BLaER1 treated with 17β-estradiol and CSF1 and Interleukin-3, amounts not matched to agents 10 nM and 100 nM (cell line): ENCODE results near the gene SPNS3.

Experiments used
- H3K27ac ChIP-seq, 11 experiments: shearing (Covaris generic); formaldehyde crosslinking; 2 replicates each; pipeline ENCODE4 v1.8.1; 2022
- H3K27me3 ChIP-seq, 11 experiments: shearing (Covaris generic); formaldehyde crosslinking; 2 replicates each; pipeline ENCODE4 v1.8.1; 2022
- H3K36me3 ChIP-seq, 11 experiments: shearing (Covaris generic); formaldehyde crosslinking; 2 replicates each; pipeline ENCODE4 v1.8.1; 2022
- H3K4me1 ChIP-seq, 10 experiments: shearing (Covaris generic); formaldehyde crosslinking; 2 replicates each; pipeline ENCODE4 v1.8.1; 2022
- H3K4me2 ChIP-seq, 11 experiments: shearing (Covaris generic); formaldehyde crosslinking; 2 replicates each; pipeline ENCODE4 v1.8.1; 2022
- H3K4me3 ChIP-seq, 10 experiments: shearing (Covaris generic); formaldehyde crosslinking; 2 replicates each; pipeline ENCODE4 v1.8.1; 2022
- H3K9ac ChIP-seq, 11 experiments: shearing (Covaris generic); formaldehyde crosslinking; 2 replicates each; pipeline ENCODE4 v1.8.1; 2022
- H3K9me3 ChIP-seq, 11 experiments: shearing (Covaris generic); formaldehyde crosslinking; replicated peaks in 1 of 11; 2 replicates each; pipeline ENCODE4 v1.8.1; 2022
- H4K20me1 ChIP-seq, 11 experiments: shearing (Covaris generic); formaldehyde crosslinking; 2 replicates each; pipeline ENCODE4 v1.8.1; 2022
- Cebpa-rat ChIP-seq, 11 experiments: shearing (Covaris generic); IDR thresholded peaks; 2 replicates each; pipeline ENCODE4 v1.8.1; 2022

SPNS3 gene

GRCh38 chr17:4433515-4434031 is at the start of gene SPNS3:
TSS of gene SPNS3 (plus strand) at chr17:4433940. CDS start at chr17:4433968, 28 bp downstream.
- Histone ChIP-seq H3K4me3 (peak within 1 kb of the TSS in 7 of 10 experiments; percentile 12 to 62 (median 38); a peak in 12 of 20 replicates), H3K27ac (peak within 1 kb of the TSS in 9 of 11 experiments; percentile 46 to 96 (median 90); a peak in 19 of 22 replicates), H3K36me3 (no peaks in the 10 kb centered on the region), H3K9ac (peak within 1 kb of the TSS in 9 of 11 experiments; percentile 2 to 82 (median 72); a peak in 17 of 22 replicates), H3K9me3 (no peaks in the 10 kb centered on the region), H3K27me3 (no peaks in the 10 kb centered on the region), H3K4me1 (peaks cover 46 to 77% (median 69%) of the 10 kb centered on the region in 10 experiments), H4K20me1 (no peaks in the 10 kb centered on the region), H3K4me2 (peak within 1 kb of the TSS; percentile 69 to 99 (median 90))
- peak in 9 of 11 experiments; percentile 40 to 97 (median 87); a peak in 17 of 22 replicates for TF ChIP-seq Cebpa-rat (IDR thresholded peaks at IDR 0.05)

- no peaks in the 10 kb centered on the region for H3K36me3 ChIP-seq
- H3K27me3 ChIP-seq = no peaks in the 10 kb centered on the region
- H3K27ac ChIP-seq = no peak overlapping the region
- peaks cover 0 to 5% (median 0%) of the 10 kb centered on the region in 11 experiments; a peak in 1 of 22 replicates for H4K20me1 ChIP-seq
- H3K4me2 ChIP-seq = no peak overlapping the region
- H3K9ac ChIP-seq = no peak overlapping the region
- H3K4me3 ChIP-seq = no peak overlapping the region
- no peaks in the 10 kb centered on the region for H3K9me3 ChIP-seq
- H3K4me1 ChIP-seq = peaks cover 0 to 5% (median 1%) of the 10 kb centered on the region in 10 experiments; a peak in 2 of 20 replicates
- TF ChIP-seq Cebpa-rat (IDR thresholded peaks at IDR 0.05) = no peak
Observed at GRCh38 chr17:4386406-4386805, 47.3 kb upstream of the SPNS3 start.

- no peaks in the 10 kb centered on the region for H3K9me3 ChIP-seq
- no peak overlapping the region for H3K4me3 ChIP-seq
- H3K27me3 ChIP-seq = no peaks in the 10 kb centered on the region
- no peak overlapping the region for H3K4me2 ChIP-seq
- H3K36me3 ChIP-seq = no peaks in the 10 kb centered on the region
- no peaks in the 10 kb centered on the region for H3K4me1 ChIP-seq
- no peaks in the 10 kb centered on the region for H4K20me1 ChIP-seq
- H3K9ac ChIP-seq = no peak overlapping the region
- no peak for TF ChIP-seq Cebpa-rat (IDR thresholded peaks at IDR 0.05)
- H3K27ac ChIP-seq = no peak overlapping the region
Observed at GRCh38 chr17:4387137-4387536, 46.6 kb upstream of the SPNS3 start.

- Histone ChIP-seq H3K9ac (no peak overlapping the region), H4K20me1 (no peaks in the 10 kb centered on the region), H3K36me3 (no peaks in the 10 kb centered on the region), H3K9me3 (no peaks in the 10 kb centered on the region), H3K4me3 (no peak overlapping the region), H3K27ac (no peak overlapping the region), H3K27me3 (no peaks in the 10 kb centered on the region), H3K4me1 (peaks cover 0 to 3% (median under 1%) of the 10 kb centered on the region in 10 experiments; a peak in 6 of 20 replicates), H3K4me2 (no peak overlapping the region)
- TF ChIP-seq Cebpa-rat (IDR thresholded peaks at IDR 0.05) = no peak
Observed at GRCh38 chr17:4389079-4389478, 44.7 kb upstream of the SPNS3 start.

GRCh38 chr17:4393806-4394205 is 39.9 kb upstream of the SPNS3 start:
- no peaks in the 10 kb centered on the region; a peak in 1 of 22 replicates for H4K20me1 ChIP-seq
- peaks cover 7 to 15% (median 11%) of the 10 kb centered on the region in 10 experiments; a peak in 17 of 20 replicates for H3K4me1 ChIP-seq
- H3K27me3 ChIP-seq = no peaks in the 10 kb centered on the region
- no peak overlapping the region for H3K4me3 ChIP-seq
- H3K27ac ChIP-seq = no peak overlapping the region
- H3K9me3 ChIP-seq = no peaks in the 10 kb centered on the region
- no peak overlapping the region for H3K9ac ChIP-seq
- TF ChIP-seq Cebpa-rat (IDR thresholded peaks at IDR 0.05) = no peak
- H3K4me2 ChIP-seq = peak overlapping the region in 5 of 11 experiments; percentile 21 to 51 (median 35); a peak in 2 of 22 replicates
- H3K36me3 ChIP-seq = no peaks in the 10 kb centered on the region

- Histone ChIP-seq H3K9ac (no peak overlapping the region), H4K20me1 (no peaks in the 10 kb centered on the region; a peak in 1 of 22 replicates), H3K9me3 (no peaks in the 10 kb centered on the region), H3K27me3 (no peaks in the 10 kb centered on the region), H3K36me3 (no peaks in the 10 kb centered on the region), H3K4me1 (peaks cover 7 to 15% (median 11%) of the 10 kb centered on the region in 10 experiments; a peak in 17 of 20 replicates), H3K4me3 (no peak overlapping the region), H3K4me2 (peak overlapping the region in 10 of 11 experiments; percentile 11 to 51 (median 34); a peak in 16 of 22 replicates), H3K27ac (peak overlapping the region in 1 of 11 experiments; percentile 25; a peak in 2 of 22 replicates)
- TF ChIP-seq Cebpa-rat (IDR thresholded peaks at IDR 0.05) = no peak
Observed at GRCh38 chr17:4394208-4395110, 39.3 kb upstream of the SPNS3 start.

GRCh38 chr17:4395111-4395478 is 38.6 kb upstream of the SPNS3 start:
- no peaks in the 10 kb centered on the region for H3K27me3 ChIP-seq
- no peak overlapping the region for H3K9ac ChIP-seq
- H3K4me1 ChIP-seq = peaks cover 7 to 15% (median 11%) of the 10 kb centered on the region in 10 experiments; a peak in 17 of 20 replicates
- H3K4me2 ChIP-seq = peak overlapping the region in 6 of 11 experiments; percentile 34 to 51 (median 42); a peak in 5 of 22 replicates
- no peaks in the 10 kb centered on the region for H3K36me3 ChIP-seq
- TF ChIP-seq Cebpa-rat (IDR thresholded peaks at IDR 0.05) = no peak
- 0 out of 22 replicates have a peak overlapping the region, but pooled peaks of 1 of the 11 experiments have one; percentile 25 for H3K27ac ChIP-seq
- no peaks in the 10 kb centered on the region; a peak in 1 of 22 replicates for H4K20me1 ChIP-seq
- no peaks in the 10 kb centered on the region for H3K9me3 ChIP-seq
- no peak overlapping the region for H3K4me3 ChIP-seq

GRCh38 chr17:4397840-4398239 is 35.9 kb upstream of the SPNS3 start:
- peaks cover 7 to 15% (median 11%) of the 10 kb centered on the region in 10 experiments; a peak in 17 of 20 replicates for H3K4me1 ChIP-seq
- TF ChIP-seq Cebpa-rat (IDR thresholded peaks at IDR 0.05) = no peak
- H3K4me3 ChIP-seq = no peak overlapping the region
- H3K9ac ChIP-seq = no peak overlapping the region
- H3K9me3 ChIP-seq = no peaks in the 10 kb centered on the region
- H3K27ac ChIP-seq = no peak overlapping the region
- no peak overlapping the region for H3K4me2 ChIP-seq
- H3K36me3 ChIP-seq = no peaks in the 10 kb centered on the region
- no peaks in the 10 kb centered on the region; a peak in 1 of 22 replicates for H4K20me1 ChIP-seq
- H3K27me3 ChIP-seq = no peaks in the 10 kb centered on the region
